Occipital lobe (tissue), 2 donors: ENCODE measurements around the gene ENG. TPM values are rescaled to one million over a fixed set of nuclear protein-coding genes. Genes with fewer than 3 reads are reported as not detected.

Experiments
- DNase-seq: peaks from one replicate; lab custom pipeline; 2025; lab: John Stamatoyannopoulos, UW
- total RNA-seq: library from RNA; depleted of rRNA; stranded (reverse); fragments of >200 nt; gene quantifications from one replicate; pipeline ENCODE4 v1.2.3, GENCODE V29; 2014

Gene ENG
- total RNA-seq, 1 donor from 2014 or later, result 0.16 TPM

- DNase-seq, result no peak
Measured at GRCh38 chr9:127866535-127866934, 12.1 kb upstream of the ENG start.

GRCh38 chr9:127865645-127866464 is 11.4 kb upstream of the ENG start:
- no peak for DNase-seq

GRCh38 chr9:127863191-127863621 is 8.7 kb upstream of the ENG start:
- no peak for DNase-seq

GRCh38 chr9:127862075-127863011 is 7.9 kb upstream of the ENG start:
- DNase-seq, result peak; percentile 32

- DNase-seq, result no peak
Measured at GRCh38 chr9:127860779-127861178, 6.3 kb upstream of the ENG start.

- DNase-seq, result no peak
Measured at GRCh38 chr9:127860260-127860659, 5.8 kb upstream of the ENG start.

- DNase-seq, result no peak
Measured at GRCh38 chr9:127858041-127858512, 3.6 kb upstream of the ENG start.

- DNase-seq, result no peak
Measured at GRCh38 chr9:127857278-127857677, 2.8 kb upstream of the ENG start.

GRCh38 chr9:127856729-127857116 is 2.3 kb upstream of the ENG start:
- DNase-seq, result no peak

- no peak for DNase-seq
Measured at GRCh38 chr9:127856094-127856728, 1.8 kb upstream of the ENG start.

- DNase-seq, result no peak
Measured at GRCh38 chr9:127855522-127855921, 1.1 kb upstream of the ENG start.

- DNase-seq, result no peak
Measured at GRCh38 chr9:127854960-127855359, 502 bp upstream of the ENG start.

GRCh38 chr9:127853312-127854183 is 910 bp downstream of the ENG start:
- DNase-seq, result no peak

GRCh38 chr9:127852829-127853228 is 1.6 kb downstream of the ENG start:
- no peak for DNase-seq

- DNase-seq, result no peak
Measured at GRCh38 chr9:127850286-127850830, 4.1 kb downstream of the ENG start.

- DNase-seq, result no peak
Measured at GRCh38 chr9:127848756-127849504, 5.5 kb downstream of the ENG start.

GRCh38 chr9:127847833-127848755 is 6.4 kb downstream of the ENG start:
- no peak for DNase-seq

- no peak for DNase-seq
Measured at GRCh38 chr9:127847178-127847510, 7.3 kb downstream of the ENG start.
